AML-193 (cell line): ENCODE results near the gene OBSCN.

Experiments
- DNase-seq, 2 experiments: peaks; one replicate each; lab custom pipeline; 2025; lab: John Stamatoyannopoulos, UW

Gene OBSCN

GRCh38 chr1:228405200-228405978 lies 197.5 kb downstream of the OBSCN start:
- DNase-seq, result no peak

GRCh38 chr1:228405979-228406228 lies 198.1 kb downstream of the OBSCN start:
- DNase-seq, result no peak

DNA sequence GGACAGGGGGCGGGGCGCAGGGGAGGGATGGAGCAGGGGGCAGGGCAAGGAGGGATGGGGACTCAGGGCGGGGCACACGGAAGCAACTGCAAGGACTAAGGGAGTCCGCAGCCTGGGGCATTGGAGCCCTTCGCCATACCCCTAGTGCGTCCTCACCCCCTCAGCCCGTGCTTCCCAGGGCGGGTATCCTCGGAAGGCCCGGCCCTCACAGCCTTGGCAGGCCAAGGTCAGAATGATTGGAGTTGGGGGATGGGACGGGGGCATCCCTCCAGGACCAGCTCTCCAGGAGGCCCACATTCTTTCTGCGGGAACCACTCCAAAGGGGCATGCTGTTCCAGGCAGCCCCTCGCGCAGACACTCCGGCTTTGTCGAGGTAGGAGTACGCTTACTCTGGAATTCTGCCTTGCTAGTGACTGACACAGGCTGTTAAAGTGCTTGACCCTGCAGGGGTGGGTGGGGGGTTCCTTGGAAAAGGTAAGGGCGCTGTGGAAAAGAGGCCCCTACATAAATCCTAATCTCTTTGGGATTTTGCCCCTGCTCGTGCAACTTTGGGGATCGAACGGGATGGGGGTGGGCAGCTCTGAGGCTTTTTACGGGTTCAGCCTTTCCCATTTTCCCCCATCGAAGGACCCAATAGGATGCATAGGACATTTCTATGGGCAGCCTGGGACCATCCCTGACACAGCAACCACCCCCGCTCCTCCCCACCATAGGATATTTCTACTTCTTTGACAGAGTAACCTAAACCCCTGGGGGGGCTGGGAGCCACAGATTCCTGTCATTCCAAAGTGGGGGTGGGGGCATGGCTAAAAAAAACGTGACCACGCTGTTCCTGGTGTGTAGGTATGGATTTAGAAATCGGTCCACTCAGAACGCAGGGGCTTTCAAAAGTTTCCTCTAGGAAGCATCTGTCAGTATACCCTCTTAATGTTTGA lies 199.5 kb downstream of the OBSCN start:
- no peak for DNase-seq

DNA sequence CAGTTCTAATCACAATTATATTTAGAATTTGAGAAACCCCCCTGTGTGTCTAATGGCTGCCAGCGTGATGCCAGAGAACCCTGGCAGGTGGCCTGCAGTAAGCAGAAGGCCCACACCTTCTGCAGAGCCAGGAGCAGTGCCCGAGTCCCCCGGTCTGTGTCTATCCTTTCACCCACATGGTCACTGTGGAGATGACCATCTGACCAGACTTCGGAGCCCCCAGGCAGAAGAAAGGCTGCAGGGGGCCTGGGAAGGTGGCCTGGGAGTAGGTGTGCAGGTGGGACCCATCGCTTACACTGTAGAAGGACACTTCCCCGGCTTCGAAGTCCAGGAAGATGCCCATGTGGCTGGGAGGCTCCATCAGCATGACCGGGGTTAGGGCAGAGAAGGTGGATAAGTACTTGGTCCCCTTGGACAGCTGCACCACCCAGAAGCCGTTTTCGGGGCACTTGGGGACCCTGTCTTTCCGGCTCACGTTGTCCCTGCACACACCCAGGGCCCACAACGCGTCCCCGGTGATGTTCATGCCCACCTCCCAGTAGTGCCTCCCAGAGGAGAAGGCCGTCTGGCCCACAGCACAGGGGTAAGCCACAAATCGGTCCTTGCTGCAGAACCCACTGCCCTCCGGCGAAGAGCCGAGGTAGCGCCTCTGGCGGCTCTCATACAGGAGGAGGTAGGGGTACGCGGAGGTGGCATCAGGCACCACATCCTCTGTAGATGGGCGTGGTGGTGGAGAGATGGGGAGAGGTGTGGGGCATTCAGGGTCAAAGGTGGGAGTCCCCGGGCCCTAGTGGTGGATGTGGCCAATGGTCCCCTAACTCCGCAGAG lies 200.4 kb downstream of the OBSCN start:
- no peak for DNase-seq

DNA sequence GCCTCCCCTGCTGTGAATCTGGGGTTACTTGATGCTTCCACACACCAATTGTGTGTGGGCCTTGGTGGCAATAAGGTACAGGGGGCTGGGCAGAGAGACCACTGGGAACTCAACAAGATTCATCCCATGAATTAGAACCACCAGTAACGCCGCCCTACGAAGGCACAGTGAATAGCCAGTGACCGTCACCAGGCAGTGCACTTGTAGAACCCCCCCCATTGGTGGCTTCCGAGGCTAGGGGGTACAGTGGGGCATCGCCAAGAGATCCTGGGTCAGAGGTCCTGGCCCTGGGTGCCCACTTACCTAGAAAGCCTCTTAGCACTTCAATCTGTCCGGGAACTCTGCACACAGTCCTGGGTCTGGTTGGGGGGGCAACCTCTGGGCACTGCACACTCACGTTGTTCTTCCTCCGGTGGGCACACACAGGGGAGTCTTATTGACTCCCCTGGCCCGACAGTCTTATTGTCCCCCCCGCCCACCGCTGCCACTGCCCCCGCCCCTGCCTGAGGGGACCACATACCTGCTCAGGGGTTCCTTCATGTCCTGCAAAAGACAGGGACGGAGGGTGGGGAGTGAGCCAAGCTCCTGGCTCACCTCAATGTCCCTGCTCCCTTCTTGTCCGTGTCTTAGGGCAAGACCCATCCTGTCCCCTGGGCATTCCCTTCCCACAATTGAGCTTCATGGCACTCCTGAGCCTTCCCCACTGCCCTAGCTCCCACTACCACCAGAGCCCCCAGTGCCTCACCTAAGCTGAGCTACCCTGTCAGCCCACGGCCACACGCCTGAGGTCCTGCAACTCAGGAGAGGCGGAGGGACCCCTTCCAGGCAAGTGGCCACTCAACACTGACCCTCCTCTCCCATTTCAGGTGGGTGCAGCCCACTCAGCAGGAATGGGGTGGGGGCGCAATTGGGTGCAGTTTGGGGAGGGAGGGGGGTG lies 201.3 kb downstream of the OBSCN start:
- no peak for DNase-seq

- DNase-seq, result no peak
These were observed 202.2 kb downstream of the OBSCN start for GRCh38 chr1:228410015-228410414.

- no peak for DNase-seq
These were observed 202.8 kb downstream of the OBSCN start for GRCh38 chr1:228410671-228411070.

- no peak for DNase-seq
These were observed 203.3 kb downstream of the OBSCN start for GRCh38 chr1:228411121-228411520.

- DNase-seq, result no peak
These were observed 203.9 kb downstream of the OBSCN start for GRCh38 chr1:228411548-228412430.

GRCh38 chr1:228413241-228414010 lies 205.6 kb downstream of the OBSCN start:
- DNase-seq, result no peak

GRCh38 chr1:228414511-228415211 lies 206.8 kb downstream of the OBSCN start:
- no peak for DNase-seq

DNA sequence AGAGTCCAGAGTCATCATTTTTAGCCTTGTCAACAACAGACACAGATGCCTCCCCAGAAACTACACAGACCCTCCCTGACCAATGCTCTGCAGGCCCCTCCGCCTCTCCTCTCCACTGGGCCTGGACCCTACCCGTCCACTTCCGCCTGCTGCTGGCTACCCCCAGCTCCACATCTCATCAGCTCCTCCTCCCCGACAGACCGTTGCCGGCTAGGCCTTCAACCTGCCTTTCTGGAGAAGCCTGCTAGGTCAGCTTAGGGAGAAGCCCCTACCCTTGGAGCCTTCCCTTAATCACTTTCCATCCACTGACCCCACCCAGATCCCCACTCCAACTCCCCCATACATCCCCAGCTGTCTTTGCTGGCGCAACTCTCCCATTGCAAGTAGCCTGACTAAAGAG lies 207.4 kb downstream of the OBSCN start:
- no peak for DNase-seq

DNA sequence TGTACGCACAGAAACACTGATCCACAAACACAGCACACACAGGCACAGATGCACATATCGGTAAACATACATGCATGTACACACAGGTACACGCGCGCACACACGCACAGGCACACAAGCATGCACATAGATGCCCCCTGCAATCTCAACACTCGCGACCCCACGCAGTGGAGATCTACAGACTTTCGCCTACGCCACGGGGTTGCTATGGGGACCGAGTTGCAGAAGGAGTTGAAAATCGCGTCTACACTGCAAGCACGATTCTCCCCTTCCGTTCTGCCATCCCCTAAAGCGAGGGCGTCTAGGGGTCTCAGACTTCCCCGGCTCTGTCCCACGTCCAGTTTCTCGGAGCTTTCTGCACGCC lies 208.0 kb downstream of the OBSCN start:
- no peak for DNase-seq

DNA sequence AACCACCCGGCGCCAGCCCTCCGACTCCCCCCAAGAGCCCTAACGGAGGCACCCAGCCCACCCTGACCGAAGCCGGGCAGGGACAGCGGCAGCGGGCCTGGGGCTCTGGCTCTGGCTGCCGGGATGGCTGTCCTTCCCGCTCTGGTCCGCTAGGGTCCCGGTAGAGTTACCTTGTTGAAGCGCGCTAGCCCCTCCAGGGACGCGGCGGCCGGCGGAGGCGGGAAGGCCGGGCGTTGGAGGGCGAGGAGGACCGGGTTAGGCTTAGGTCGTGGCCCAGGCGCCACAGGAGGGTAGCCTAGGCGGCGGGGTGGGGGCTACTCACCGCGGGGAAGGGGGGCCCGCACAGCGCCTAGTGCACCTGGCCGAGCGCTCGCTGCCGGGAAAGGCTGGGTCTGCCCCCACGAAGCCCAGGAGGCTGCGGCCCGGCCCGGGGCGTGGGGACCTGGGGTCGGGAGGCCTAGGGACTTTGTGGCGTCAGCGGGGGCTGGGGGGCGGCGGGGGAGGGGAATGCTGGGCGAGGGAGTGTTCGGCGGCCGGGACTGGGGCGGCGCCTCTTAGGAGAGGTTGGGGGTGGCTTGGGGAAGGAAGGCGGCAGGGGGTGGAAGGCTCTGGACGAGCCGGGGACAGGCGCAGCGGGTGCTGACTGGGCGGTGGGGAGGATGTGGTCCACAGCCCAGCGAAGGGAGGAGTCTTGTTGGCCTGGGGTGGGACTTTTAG lies 208.5 kb downstream of the OBSCN start, which contains the start of gene TRIM17:
TRIM17 (minus strand) TSS at position 645 of the 717 bp plus-strand sequence. CDS start 1,789 bp downstream, outside the sequence.
- no peak for DNase-seq

- DNase-seq, result no peak
These were observed 209.2 kb downstream of the OBSCN start for GRCh38 chr1:228417061-228417460.

GRCh38 chr1:228417483-228418203 lies 209.8 kb downstream of the OBSCN start:
- DNase-seq, result no peak
